Measurements from ENCODE around the gene ADGRG4.

DNA sequence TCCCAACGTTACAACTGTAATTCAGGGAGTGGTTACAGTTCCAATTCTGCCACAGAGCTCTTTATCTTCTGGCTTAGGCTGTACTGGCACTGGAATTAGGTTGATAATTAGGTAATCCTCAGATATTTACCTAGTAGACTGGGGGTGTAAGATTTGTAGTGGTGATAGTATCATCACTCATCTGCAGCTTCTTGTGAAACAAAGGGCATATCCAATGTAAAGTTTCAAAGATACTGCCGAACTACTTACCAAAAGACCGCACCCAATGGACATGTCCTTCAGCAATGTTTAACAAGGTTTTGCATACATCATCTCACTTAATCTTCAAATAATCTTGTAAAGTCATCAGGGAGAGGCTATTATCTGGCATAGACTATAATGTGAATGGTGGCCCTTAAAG is 20.8 kb downstream of the ADGRG4 start:
- TF ChIP-seq CTCF (conservative IDR thresholded peaks at IDR 0.05; ENCODE audit: low read depth, low read length) (no peak), EZH2 (IDR thresholded peaks at IDR 0.05; ENCODE audit: borderline replicate concordance, low read depth, low read length, poor library complexity, severe bottlenecking) (no peak)
